GM19023 (cell line): ENCODE data around the gene IL17RB.

Experiments
- ATAC-seq: cut with Tn5 transposase; IDR thresholded peaks from one replicate; pipeline ENCODE4 v1.9.1; 2021; ENCODE audit warnings: mild to moderate bottlenecking, moderate library complexity; ENCODE audit not compliant: unreplicated experiment

IL17RB gene, protein sequence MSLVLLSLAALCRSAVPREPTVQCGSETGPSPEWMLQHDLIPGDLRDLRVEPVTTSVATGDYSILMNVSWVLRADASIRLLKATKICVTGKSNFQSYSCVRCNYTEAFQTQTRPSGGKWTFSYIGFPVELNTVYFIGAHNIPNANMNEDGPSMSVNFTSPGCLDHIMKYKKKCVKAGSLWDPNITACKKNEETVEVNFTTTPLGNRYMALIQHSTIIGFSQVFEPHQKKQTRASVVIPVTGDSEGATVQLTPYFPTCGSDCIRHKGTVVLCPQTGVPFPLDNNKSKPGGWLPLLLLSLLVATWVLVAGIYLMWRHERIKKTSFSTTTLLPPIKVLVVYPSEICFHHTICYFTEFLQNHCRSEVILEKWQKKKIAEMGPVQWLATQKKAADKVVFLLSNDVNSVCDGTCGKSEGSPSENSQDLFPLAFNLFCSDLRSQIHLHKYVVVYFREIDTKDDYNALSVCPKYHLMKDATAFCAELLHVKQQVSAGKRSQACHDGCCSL

DNA sequence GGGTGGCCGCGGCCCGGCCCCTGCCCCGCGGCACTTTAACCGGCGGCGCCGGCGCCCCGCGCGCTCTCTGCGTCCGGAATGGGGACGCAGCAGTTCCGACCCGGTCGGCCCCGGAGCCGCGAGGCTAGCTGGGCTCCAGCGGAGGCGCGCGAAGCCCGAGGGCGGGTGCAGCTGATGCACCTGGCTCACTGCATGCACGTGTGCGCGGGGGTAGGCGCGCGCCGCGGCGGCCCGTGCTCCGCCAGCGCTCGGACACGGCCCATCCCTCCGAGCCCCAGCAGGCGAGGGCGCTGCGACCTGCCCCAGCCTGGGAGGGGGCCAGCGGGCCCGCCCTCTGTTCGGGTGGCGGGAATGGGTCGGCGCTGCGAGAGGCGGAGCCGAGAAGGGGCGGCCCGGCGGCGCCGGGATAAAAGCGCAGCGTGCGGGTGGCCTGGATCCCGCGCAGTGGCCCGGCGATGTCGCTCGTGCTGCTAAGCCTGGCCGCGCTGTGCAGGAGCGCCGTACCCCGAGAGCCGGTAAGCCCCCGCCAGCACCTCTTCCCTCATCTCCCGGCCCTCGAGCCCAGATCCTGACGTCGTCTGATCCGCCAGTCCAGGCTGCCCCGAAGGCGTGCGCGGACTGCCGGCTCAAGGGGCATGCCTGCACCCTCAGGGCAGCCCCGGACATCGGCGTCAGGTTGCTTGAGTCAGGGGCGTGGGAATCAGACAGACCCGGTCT is at the start of gene IL17RB, which contains the start of gene CHDH:
TSS of gene IL17RB (plus strand) at position 435 of the 717 bp plus-strand sequence. CDS start at position 456, 21 bp downstream.
TSS of gene CHDH (minus strand) at position 286 of the 717 bp plus-strand sequence. CDS start 22,411 bp downstream, outside the sequence.
- ATAC-seq: peak; percentile 46

DNA sequence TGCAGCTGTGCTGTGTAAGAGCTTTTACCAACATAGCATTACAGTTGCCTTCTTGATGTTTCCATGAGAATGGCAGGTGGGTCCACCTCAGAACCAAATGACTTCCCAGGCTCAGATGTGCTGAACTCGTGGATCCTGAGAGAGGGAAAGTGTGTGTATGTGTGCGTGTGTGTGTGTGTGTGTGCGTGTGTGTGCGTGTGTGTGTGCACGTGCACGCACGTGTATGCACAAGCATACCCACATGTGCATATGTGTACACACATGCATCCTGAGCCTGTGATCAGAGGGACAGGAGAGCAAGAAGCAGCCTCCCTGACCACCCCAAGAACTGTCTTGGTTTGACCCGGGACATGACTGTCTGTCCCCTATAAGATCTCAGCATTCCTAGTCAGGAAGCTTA is 48.2 kb upstream of the IL17RB start:
- ATAC-seq: no peak

DNA sequence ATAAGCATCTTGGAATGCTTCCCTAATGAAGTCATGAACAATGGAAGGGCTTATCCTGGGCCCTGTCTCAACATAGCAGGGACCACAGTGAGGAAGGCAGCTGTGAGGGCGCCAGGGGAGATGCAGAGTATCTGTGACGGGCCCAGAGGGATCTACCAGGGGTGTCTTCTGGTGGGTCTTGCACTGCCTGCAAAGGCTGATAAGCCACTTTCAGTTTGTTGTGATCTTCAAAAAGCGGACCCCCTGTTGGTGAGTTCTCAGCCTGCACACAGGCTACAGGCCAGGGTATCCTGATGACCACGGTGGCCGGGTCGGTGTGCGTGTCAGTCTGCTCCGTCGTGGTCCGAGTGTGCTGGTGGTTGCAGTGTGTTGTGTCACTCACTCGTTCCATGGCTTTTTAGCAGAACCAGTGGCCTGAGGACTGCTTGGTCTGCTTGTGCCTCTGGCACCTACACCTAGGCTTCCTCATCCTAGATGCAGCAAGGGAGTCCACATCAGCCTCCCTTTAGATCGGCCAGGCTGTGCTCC is 47.0 kb upstream of the IL17RB start:
- ATAC-seq: no peak

DNA sequence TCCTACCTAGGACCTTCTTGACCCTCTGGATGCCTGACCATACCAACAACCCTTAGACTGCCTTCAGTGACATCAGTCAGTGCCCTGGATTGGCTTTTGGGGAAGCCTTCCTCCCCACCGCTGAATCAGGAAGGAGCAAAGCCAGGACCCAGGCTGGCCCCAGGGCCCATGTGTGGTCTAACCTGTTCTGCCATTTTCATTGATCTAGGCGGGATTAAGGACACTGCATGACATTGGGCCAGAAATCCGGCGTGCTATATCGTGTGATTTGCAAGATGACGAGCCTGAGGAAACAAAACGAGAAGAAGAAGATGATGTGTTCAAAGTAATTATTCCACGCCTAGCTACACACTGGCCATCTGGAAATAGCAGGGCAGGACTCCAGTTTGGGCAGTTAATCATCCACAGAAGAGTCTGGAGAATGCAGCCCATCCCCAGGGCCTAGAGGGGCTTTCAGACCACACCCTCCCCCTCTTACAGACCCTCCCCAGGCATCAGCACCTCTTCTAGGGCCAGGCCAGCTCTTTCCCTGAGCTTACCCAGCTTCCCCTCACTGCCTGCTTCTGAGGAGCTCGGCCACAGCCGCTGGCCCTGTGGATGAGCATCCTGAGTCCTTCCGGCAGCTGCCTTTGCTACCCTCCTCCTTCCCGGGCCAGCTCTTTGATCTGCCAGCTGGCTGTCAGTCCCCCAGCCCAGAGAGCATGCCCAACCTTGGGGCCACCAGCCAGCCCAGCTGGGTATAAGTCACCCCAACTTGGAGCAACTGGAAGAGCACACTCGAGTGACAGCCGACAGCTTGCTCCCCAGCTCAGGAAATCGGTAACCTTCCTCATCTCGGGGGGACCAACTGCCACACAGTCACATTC is 46.1 kb upstream of the IL17RB start:
- no peak for ATAC-seq

DNA sequence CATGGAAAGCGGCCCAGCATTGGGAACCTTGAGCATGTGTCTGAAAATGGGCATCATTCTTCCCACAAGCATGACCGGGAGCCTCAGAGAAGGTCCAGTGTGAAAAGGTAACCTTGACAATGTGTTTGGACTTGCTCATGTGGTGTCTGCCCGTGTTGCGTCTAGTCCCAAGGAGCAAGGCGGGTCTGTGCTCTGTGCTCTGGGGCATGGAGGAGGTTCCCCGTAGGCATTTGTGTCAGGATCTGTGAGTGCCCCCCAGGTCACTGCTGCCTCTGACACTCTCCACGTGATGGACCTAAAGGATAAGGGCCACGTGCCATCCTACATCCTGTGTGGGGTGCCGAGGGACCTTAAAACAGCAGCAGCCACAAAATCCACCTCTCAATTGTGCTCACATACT is 45.0 kb upstream of the IL17RB start:
- no peak for ATAC-seq

DNA sequence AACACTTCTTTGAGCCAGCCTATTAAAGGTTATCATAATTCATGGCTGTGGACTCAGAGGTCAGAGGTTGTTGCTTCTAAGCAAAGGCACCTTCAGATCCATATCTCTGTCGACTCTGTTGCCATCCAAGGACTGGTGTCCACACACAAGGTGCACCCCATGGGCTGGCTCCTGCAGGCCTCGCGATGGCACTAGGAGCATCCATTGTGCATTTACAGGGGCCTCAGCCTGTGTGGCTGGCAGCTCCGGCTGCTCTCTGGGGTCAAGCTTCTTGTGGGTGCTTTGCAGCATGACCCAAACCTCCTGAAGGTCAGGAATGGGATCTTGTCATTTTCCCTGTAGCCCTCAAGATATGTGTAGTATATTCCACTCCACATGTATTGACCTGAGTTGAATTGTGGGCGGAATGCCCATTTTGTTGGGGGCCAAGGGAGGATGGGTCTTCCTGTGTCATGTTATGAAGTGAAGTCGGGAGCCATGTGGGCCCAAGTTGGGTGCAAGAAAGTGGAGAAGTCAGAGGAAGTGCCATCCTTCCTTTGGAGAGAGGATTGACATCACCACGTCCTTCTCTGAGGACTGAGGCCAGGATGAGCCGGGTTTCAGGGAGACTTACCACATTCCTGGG is 44.0 kb upstream of the IL17RB start:
- ATAC-seq: no peak

DNA sequence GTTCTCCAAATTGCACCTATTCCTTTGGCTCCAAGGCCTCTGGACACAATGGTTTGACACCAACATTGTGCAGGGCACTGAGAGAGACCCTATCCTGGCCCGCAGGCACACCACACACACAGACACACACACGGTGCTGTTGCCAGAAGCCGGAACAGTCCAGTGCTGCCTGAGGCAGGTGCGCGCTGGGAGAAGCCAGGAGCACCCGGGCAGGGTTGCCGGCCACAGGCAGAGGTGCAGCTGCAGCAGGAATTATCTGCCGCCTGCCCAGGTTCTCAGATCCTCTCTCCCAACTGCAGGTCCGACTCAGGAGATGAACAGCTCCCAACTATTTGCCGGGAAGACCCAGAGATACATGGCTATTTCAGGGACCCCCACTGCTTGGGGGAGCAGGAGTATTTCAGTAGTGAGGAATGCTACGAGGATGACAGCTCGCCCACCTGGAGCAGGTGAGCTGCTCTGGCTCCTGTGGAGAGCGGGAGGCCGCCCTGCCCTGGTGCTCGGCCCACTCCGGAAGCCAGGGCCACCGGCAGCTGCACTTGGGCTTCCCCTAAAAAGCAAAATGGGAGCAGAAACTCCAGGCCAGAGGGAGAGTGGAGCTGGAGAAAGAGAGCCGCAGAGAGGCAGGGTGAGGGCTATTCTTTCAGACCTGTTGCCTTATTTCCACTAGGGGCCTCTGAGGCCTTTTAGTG is 43.1 kb upstream of the IL17RB start:
- ATAC-seq: no peak

DNA sequence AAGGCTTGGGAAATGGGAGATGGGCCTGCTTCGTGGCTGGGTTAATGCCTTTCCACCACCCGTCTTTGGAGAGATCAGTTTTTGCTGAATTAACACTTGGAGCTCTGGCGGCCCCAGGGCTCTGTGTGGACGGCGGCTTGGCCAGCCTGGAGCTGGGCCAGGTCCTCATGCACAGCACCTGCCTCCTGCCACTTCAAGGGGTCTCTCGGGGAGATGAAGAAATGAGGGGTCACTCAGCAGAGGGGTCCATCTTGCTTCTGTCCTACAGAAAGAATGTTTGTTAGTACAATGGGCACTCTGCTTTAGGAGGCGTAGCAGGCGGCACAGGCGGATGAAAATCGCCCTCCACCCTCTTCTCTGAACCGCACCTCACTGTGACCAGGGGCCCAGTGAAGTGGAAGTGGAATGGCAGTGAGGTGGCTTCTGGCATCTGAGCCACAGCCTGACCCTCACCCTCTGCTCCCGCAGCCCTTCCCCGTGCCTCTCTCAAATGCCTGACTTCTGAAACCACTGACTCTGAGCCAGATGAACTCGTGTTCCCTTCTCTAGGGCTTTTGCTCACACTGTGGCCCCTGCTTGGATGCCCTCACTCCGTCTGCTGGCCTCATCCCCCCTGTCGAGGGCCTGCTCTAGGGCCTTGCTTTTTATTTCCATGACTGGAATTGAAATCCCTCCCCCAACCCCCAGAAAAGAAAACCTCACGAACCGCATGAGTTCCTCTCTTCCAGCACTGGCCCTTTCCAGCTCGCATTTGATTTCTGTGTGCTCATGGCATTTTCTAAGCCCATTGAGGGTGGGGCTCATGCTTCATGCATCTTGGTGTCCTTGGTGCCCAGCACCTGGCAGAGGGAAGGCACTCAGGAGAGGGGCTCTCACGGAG is 42.3 kb upstream of the IL17RB start:
- ATAC-seq: no peak

DNA sequence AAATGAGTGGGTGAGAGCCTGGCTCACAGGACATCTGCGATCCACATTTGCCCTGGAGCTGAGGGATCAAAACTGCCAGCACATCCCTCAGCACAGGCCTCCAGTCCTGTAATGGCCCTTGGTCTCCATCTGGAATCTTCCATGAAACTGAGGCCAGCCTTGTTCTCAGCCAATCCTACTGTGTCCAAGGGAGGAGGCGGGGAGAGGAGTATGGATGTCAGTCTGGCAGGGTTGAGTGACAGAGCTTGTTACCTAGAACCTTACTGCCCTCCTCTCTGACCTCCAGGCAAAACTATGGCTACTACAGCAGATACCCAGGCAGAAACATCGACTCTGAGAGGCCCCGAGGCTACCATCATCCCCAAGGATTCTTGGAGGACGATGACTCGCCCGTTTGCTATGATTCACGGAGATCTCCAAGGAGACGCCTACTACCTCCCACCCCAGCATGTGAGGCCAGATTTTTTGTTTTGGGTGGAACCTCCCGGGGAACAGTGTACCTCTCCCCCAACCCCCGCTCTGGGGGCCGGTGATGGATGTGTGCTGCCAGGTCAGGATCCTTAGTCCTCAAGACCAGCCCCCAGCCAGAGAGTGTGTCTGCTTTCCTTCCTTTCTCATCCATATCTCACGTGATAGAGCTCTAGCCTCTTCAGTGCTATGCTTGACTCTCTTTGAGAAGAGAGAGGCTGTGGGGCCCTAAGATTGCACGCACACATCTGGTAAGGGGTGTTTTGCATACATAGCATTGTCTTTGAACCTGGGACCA is 41.5 kb upstream of the IL17RB start:
- peak; percentile 66 for ATAC-seq

DNA sequence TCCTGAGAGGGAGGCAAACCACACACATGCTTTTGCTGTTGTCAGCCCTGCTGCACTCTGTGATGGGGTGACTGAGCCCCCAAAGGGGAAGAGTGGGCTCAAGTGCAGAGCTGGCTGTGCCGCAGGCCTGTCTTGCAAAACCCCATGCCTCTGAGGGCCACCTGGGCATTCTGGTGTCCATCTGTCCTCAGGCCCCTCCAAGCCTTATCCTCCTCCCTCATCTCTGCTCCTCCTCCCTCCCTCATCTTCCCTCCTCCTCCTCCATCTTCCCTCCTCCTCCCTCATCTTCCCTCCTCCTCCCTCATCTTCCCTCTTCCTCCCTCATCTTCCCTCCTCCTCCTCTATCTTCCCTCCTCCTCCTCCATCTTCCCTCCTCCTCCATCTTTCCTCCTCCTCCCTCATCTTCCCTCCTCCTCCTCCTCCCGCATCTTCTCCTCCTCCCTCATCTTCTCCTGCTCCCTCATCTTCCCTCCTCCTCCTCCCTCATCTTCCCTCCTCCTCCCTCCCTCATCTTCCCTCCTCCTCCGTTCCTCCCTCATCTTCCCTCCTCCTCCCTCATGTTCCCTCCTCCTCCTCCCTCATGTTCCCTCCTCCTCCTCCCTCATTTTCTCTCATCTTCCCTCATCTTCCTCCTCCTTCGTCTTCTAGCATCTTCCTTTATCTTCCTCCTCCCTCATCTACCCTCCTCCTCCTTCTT is 40.8 kb upstream of the IL17RB start:
- ATAC-seq: no peak

DNA sequence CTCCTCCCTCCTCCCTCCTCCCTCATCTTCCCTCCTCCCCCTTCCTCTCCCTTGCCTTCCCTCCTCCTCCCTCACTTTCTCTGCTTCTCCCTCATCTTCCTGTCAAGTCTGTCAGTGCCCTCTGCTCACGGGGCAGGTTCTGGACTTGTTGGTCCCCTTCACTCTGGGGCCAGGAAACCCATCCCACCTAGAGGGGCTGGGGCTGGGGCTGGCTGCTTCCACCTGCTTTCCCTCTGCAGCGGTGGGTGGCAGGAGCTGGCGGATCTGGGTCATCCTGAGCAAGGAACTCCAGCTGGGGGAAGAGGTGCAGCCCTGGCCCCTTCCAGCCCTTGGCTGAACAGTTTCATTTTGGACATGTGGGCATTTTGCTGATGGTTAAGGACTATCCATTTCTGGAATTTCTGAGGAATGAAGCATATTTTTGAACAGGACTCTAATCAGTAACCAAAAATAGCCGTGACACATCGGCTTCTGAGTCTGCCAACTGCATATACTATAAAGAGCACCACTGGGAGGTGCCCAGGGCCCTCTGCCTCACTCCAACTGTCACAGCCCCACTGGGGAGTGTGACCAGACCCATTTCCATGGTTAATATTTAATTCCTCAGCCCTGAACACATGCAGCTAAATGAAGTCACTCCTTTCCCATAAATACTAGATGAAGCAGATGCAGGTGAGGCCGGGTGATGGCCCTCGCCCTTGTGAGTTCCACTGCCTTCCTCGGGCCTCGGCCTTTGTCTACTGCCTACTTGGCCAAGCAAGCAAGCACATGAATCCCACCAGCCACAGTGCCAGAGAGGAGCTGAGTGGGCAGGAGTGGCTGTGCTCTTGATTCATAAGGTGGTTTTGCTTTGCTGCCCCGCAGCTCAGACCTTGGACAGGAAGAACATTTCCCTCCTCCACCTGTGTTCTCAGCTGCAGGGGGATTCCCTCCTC is 39.9 kb upstream of the IL17RB start:
- ATAC-seq: peak; percentile 46

DNA sequence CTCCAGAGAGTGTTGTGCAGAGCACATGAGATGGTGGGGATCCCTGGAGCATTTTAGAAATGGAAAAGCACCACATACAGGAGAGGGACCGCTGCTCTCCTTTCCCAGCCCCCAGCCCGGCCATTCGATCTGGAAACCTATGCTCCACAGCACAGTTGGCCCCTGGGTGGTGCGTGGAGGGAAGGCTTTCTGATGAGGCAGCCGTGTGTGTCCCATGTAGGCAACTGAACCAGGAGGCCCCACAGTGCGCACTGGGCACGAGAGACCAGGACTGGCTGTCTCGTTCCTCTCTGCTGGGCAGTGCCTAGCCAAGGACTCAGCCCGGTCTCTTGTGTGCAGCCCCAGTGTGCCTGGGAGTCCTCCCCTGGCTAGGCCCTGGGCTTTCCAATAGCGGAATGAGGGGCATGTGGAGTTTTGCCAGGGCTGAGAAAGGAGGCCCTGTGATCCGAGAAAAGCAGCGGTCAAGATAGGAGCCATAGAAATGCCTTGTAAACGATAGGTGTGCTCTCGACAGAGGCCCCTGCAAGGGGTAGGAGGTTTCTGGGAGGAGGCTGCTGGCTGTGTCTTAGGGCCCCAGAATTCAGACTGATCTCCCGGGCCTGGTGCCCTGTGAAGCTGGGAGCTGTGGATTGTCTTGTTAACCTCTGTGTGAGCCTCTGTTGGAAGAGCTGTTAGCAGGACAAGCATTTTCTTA is 39.1 kb upstream of the IL17RB start:
- ATAC-seq: peak; percentile 15

DNA sequence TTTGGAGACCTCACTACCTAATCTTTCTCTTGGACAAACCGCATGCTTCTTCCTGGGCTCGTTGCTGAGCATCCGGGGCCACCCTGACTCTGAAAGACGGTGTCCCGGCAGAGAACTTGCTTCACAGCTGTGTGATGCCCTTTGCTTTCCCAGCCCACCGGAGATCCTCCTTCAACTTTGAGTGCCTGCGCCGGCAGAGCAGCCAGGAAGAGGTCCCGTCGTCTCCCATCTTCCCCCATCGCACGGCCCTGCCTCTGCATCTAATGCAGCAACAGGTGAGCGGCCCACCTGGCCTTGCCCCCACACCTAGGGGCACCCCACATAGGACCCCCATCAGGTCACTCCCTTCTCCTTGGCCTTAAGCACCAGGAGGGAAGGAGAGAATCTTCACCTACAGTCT is 37.9 kb upstream of the IL17RB start:
- ATAC-seq: no peak

DNA sequence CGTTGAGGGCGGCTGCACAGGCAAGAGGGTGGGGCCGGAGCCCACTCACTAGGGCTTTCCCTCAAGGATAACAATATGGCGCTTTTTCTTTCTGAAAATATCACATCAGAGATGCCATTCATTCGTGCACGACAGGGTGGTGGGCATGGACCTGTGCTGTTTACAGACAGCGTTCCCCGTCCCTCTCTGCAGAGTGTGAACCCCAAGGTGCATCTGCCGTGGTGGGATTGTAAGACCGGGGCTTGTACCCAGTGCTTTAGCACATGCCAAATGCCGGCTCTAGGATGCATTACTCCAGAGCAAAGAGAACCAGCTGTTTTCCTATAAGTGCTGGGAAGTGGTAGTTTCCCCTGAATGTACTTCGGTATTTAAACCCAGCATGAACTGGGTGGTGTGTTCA is 37.1 kb upstream of the IL17RB start:
- ATAC-seq: no peak

DNA sequence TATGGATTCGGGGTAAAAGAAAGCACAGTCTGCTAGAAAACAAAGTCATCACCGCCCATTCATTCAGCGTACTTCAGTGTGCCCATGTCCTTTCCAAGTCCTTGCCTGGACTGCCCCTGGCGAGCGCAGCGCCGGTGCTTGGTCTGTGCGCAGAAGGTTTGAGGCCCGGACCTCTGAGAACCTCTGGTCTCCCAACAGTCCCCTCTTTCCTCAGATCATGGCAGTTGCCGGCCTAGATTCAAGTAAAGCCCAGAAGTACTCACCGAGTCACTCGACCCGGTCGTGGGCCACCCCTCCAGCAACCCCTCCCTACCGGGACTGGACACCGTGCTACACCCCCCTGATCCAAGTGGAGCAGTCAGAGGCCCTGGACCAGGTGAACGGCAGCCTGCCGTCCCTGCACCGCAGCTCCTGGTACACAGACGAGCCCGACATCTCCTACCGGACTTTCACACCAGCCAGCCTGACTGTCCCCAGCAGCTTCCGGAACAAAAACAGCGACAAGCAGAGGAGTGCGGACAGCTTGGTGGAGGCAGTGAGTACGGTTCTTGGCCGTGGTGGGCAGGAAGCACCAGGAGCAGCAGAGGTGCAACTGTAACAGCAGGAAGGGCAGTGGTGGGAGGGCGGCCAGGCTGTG is 36.5 kb upstream of the IL17RB start:
- no peak for ATAC-seq
